HepG2 (cell line): ENCODE results near the gene TEF. TPM values are rescaled to one million over a fixed set of nuclear protein-coding genes. Genes with fewer than 3 reads are reported as not detected.

Experiments
- CHD4 ChIP-seq: fragments of 200-600 bp; sonication (generic); IDR thresholded peaks from 2 replicates; pipeline ENCODE4 v1.7.0; 2017; ENCODE audit warnings: mild to moderate bottlenecking, low read length, borderline replicate concordance
- HNRNPH1 ChIP-seq: fragments of 200-400 bp; formaldehyde crosslinking; optimal IDR thresholded peaks from 2 replicates; pipeline ENCODE3; 2017; ENCODE audit warnings: mild to moderate bottlenecking, low read depth, low read length
- KDM6A ChIP-seq: IDR thresholded peaks from 2 replicates; pipeline ENCODE4 v1.6.1; 2016; ENCODE audit warnings: low read depth
- MEF2D ChIP-seq: sonication (generic); formaldehyde crosslinking; IDR thresholded peaks from 2 replicates; pipeline ENCODE4 v1.5.1; 2020; ENCODE audit warnings: mild to moderate bottlenecking, missing genetic modification reagents
- MIER3 ChIP-seq: IDR thresholded peaks from 2 replicates; pipeline ENCODE4 v1.6.1; 2016; ENCODE audit warnings: missing compliant biosample characterization, borderline replicate concordance
- NFYC ChIP-seq: IDR thresholded peaks from 2 replicates; pipeline ENCODE4 v1.6.1; 2016; ENCODE audit warnings: missing genetic modification reagents, missing compliant biosample characterization
- NONO ChIP-seq, 2 experiments: fragments of 450-650 bp in 1 of 2; sonication (generic) in 1 of 2; formaldehyde crosslinking in 1 of 2; IDR thresholded peaks in 1 of 2; conservative IDR thresholded peaks in 1 of 2; 2 replicates each; pipeline versions ENCODE4 v1.6.1 to v1.8.0; 2017 to 2022; ENCODE audit warnings: mild to moderate bottlenecking in 1 of 2, missing genetic modification reagents in 1 of 2, moderate library complexity in 1 of 2
- SKI ChIP-seq: fragments of 450-650 bp; IDR thresholded peaks from one replicate; pipeline ENCODE4 v1.6.1; 2018; ENCODE audit warnings: mild to moderate bottlenecking; ENCODE audit not compliant: partially characterized antibody
- STAG1 ChIP-seq: sonication (generic); formaldehyde crosslinking; IDR thresholded peaks from 2 replicates; pipeline ENCODE4 v1.4.0; 2020; ENCODE audit warnings: missing genetic modification reagents
- TAF15 ChIP-seq: fragments of 200-400 bp; formaldehyde crosslinking; IDR thresholded peaks from one replicate; pipeline ENCODE4 v1.6.1; 2018; ENCODE audit warnings: mild to moderate bottlenecking, low read depth, low read length; ENCODE audit not compliant: poor library complexity, severe bottlenecking
- THAP9 ChIP-seq: sonication (generic); formaldehyde crosslinking; IDR thresholded peaks from 2 replicates; pipeline ENCODE4; 2020; ENCODE audit warnings: missing genetic modification reagents, mild to moderate bottlenecking, borderline replicate concordance
- ZNF20 ChIP-seq: sonication (generic); formaldehyde crosslinking; IDR thresholded peaks from 2 replicates; pipeline ENCODE4 v1.4.0; 2020; ENCODE audit warnings: mild to moderate bottlenecking, moderate library complexity, missing genetic modification reagents
- ZNF564 ChIP-seq: sonication (generic); formaldehyde crosslinking; IDR thresholded peaks from 2 replicates; pipeline ENCODE4 v1.8.1; 2023; ENCODE audit warnings: mild to moderate bottlenecking, missing genetic modification reagents
- ZNF616 ChIP-seq: sonication (generic); formaldehyde crosslinking; IDR thresholded peaks from 2 replicates; pipeline ENCODE4 v1.5.0; 2020; ENCODE audit warnings: low read depth, mild to moderate bottlenecking, missing genetic modification reagents
- polyA plus RNA-seq, 8 experiments: library from polyadenylated mRNA; depleted of rRNA in 3 of 8; stranded (reverse) in 7 of 8; unstranded in 1 of 8; fragments of >200 nt; fragmentation: Illumina TruSeq in 4 of 8; extraction: Trizol in 4 of 8; gene quantifications; 2 replicates each; pipeline versions ENCODE4 v1.2.1 to v1.2.3, GENCODE V29; 2011 to 2016; ENCODE audit warnings: low read depth in 4 of 8, missing spikeins in 1 of 8, mixed read lengths in 1 of 8; ENCODE audit not compliant: insufficient read depth in 1 of 8
- total RNA-seq, 5 experiments: library from RNA; depleted of rRNA; stranded (reverse); fragments of >200 nt; fragmentation: Illumina TruSeq; extraction: Trizol; gene quantifications; 2 replicates each; pipeline ENCODE4 v1.2.3, GENCODE V29; 2016; ENCODE audit warnings: low read depth in 1 of 5
- TF ChIP-seq, protein P1 (sequence below): sonication (generic); formaldehyde crosslinking; IDR thresholded peaks from 2 replicates; pipeline ENCODE4 v1.5.1; 2020; ENCODE audit warnings: mild to moderate bottlenecking, missing genetic modification reagents
- TF ChIP-seq, protein P2 (sequence below): fragments of 450-650 bp; IDR thresholded peaks from 2 replicates; pipeline ENCODE4 v1.6.1; 2017; ENCODE audit warnings: mild to moderate bottlenecking
- TF ChIP-seq, protein P3 (sequence below): sonication (generic); formaldehyde crosslinking; IDR thresholded peaks from 2 replicates; pipeline ENCODE4 v1.4.0; 2020; ENCODE audit warnings: missing genetic modification reagents, borderline replicate concordance

TEF gene
- total and polyA plus RNA-seq, 2 of the 13 experiments (the other 11 are each of a cell fraction or from before 2014, with no cell fraction given): 7.6 to 11.2 TPM

GRCh38 chr22:41397143-41397811 lies 15.5 kb downstream of the TEF start (continued):
- TF ChIP-seq, protein P1, sequence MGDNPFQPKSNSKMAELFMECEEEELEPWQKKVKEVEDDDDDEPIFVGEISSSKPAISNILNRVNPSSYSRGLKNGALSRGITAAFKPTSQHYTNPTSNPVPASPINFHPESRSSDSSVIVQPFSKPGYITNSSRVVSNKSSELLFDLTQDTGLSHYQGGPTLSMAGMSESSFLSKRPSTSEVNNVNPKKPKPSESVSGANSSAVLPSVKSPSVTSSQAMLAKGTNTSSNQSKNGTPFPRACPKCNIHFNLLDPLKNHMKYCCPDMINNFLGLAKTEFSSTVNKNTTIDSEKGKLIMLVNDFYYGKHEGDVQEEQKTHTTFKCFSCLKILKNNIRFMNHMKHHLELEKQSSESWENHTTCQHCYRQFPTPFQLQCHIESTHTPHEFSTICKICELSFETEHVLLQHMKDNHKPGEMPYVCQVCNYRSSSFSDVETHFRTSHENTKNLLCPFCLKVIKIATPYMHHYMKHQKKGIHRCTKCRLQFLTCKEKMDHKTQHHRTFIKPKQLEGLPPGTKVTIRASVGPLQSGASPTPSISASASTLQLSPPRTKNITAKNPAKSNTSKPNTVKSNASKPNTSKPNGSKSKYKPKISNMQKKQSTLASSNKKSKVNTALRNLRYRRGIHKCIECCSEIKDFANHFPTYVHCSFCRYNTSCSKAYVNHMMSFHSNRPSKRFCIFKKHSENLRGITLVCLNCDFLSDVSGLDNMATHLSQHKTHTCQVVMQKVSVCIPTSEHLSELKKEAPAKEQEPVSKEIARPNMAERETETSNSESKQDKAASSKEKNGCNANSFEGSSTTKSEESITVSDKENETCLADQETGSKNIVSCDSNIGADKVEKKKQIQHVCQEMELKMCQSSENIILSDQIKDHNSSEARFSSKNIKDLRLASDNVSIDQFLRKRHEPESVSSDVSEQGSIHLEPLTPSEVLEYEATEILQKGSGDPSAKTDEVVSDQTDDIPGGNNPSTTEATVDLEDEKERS (CRISPR knock-in tag): peak; percentile 62; the same call in 1 of the 2 replicates
- TF ChIP-seq MIER3 (peak; percentile 53; the same call in 1 of the 2 replicates), STAG1 (CRISPR knock-in tag) (peak; percentile 22; the same call in 1 of the 2 replicates), TAF15 (no peak), SKI (peak; percentile 79), KDM6A (CRISPR knock-in tag) (peak; percentile 78), ZNF616 (CRISPR knock-in tag) (no peak), ZNF564 (CRISPR knock-in tag) (peak; percentile 72; the same call in 1 of the 2 replicates), NONO (IDR thresholded peaks at IDR 0.05) (no peak), NONO (CRISPR knock-in tag; conservative IDR thresholded peaks at IDR 0.05) (no peak), THAP9 (CRISPR knock-in tag) (peak; percentile 54; the same call in 1 of the 2 replicates), ZNF20 (no peak), HNRNPH1 (peak; percentile 31), CHD4 (0 out of 2 replicates have a peak, but pooled peaks have one; percentile 26), NFYC (peak; percentile 56), MEF2D (peak; percentile 78; the same call in 1 of the 2 replicates)
- TF ChIP-seq, protein P2, sequence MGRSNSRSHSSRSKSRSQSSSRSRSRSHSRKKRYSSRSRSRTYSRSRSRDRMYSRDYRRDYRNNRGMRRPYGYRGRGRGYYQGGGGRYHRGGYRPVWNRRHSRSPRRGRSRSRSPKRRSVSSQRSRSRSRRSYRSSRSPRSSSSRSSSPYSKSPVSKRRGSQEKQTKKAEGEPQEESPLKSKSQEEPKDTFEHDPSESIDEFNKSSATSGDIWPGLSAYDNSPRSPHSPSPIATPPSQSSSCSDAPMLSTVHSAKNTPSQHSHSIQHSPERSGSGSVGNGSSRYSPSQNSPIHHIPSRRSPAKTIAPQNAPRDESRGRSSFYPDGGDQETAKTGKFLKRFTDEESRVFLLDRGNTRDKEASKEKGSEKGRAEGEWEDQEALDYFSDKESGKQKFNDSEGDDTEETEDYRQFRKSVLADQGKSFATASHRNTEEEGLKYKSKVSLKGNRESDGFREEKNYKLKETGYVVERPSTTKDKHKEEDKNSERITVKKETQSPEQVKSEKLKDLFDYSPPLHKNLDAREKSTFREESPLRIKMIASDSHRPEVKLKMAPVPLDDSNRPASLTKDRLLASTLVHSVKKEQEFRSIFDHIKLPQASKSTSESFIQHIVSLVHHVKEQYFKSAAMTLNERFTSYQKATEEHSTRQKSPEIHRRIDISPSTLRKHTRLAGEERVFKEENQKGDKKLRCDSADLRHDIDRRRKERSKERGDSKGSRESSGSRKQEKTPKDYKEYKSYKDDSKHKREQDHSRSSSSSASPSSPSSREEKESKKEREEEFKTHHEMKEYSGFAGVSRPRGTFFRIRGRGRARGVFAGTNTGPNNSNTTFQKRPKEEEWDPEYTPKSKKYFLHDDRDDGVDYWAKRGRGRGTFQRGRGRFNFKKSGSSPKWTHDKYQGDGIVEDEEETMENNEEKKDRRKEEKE: no peak
- TF ChIP-seq, protein P3, sequence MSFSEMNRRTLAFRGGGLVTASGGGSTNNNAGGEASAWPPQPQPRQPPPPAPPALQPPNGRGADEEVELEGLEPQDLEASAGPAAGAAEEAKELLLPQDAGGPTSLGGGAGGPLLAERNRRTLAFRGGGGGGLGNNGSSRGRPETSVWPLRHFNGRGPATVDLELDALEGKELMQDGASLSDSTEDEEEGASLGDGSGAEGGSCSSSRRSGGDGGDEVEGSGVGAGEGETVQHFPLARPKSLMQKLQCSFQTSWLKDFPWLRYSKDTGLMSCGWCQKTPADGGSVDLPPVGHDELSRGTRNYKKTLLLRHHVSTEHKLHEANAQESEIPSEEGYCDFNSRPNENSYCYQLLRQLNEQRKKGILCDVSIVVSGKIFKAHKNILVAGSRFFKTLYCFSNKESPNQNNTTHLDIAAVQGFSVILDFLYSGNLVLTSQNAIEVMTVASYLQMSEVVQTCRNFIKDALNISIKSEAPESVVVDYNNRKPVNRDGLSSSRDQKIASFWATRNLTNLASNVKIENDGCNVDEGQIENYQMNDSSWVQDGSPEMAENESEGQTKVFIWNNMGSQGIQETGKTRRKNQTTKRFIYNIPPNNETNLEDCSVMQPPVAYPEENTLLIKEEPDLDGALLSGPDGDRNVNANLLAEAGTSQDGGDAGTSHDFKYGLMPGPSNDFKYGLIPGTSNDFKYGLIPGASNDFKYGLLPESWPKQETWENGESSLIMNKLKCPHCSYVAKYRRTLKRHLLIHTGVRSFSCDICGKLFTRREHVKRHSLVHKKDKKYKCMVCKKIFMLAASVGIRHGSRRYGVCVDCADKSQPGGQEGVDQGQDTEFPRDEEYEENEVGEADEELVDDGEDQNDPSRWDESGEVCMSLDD (CRISPR knock-in tag): peak; percentile 92
